T-cell (primary cell): Measurements from ENCODE around the gene JARID2. TPM values are rescaled to one million over a fixed set of nuclear protein-coding genes. Genes with fewer than 3 reads are reported as not detected.
"Not testable (repeated sequence)": the region's sequence is repeated elsewhere in the genome, so short reads cannot be mapped to it uniquely, and the experiment has no call there.

Experiments
- ATAC-seq, 4 experiments: fragments of 200-7000 bp in 3 of 4; fragments of 150-1000 bp in 1 of 4; cut with Tn5 transposase; replicated peaks in 1 of 4; 1 replicate in 3 of 4; 2 replicates in 1 of 4; pipeline ENCODE4 v1.10.0; 2021; ENCODE audit warnings: moderate library complexity in 3 of 4, mild to moderate bottlenecking in 2 of 4, moderate number of reproducible peaks in 1 of 4
- CTCF ChIA-PET, 2 donors: fragments of 300-600 bp; sonication (Branson Sonifier 250); formaldehyde crosslinking; loops; one replicate each; lab custom pipeline; 2022; ENCODE audit warnings: antibody characterized with exemption in 2 of 2; lab: Charles Lee
- POLR2A ChIA-PET, 2 donors: fragments of 300-600 bp; sonication (Branson Sonifier 250); formaldehyde crosslinking; loops; one replicate each; lab custom pipeline; 2022; ENCODE audit warnings: antibody characterized with exemption in 2 of 2; lab: Charles Lee
- DNase-seq, 35 experiments: peaks; one replicate each; pipeline versions ENCODE4 v3.0.0 to v3.0.0-alpha.2; 2013 to 2023
- H3K27ac ChIP-seq: one replicate; pipeline ENCODE4 v1.5.1; 2013; ENCODE audit warnings: low read length
- H3K27me3 ChIP-seq, 2 experiments: replicated peaks in 1 of 2; 1 replicate in 1 of 2; 2 replicates in 1 of 2; pipeline versions ENCODE4 v1.6.1 to v1.7.0; 2013; ENCODE audit warnings: low read length in 1 of 2, mixed read lengths in 1 of 2; ENCODE audit not compliant: control insufficient read depth in 2 of 2, insufficient read depth in 2 of 2; ENCODE audit errors: extremely low read depth in 1 of 2
- H3K36me3 ChIP-seq, 2 donors: 1 replicate in 1 of 2; 2 replicates in 1 of 2; pipeline versions ENCODE4 v1.6.1 to v1.7.0; 2013; ENCODE audit warnings: low read length in 1 of 2; ENCODE audit not compliant: control insufficient read depth in 2 of 2, insufficient read depth in 1 of 2; ENCODE audit errors: extremely low read depth in 1 of 2
- H3K4me1 ChIP-seq, 2 experiments: 1 replicate in 1 of 2; 2 replicates in 1 of 2; pipeline versions ENCODE4 v1.6.1 to v1.7.0; 2013; ENCODE audit warnings: low read length in 2 of 2, mixed read lengths in 1 of 2; ENCODE audit not compliant: insufficient read depth in 2 of 2, control insufficient read depth in 1 of 2; ENCODE audit errors: extremely low read depth in 1 of 2
- H3K4me3 ChIP-seq, 2 donors: 1 replicate in 1 of 2; 2 replicates in 1 of 2; pipeline versions ENCODE4 v1.5.1 to v1.7.0; 2013; ENCODE audit warnings: mild to moderate bottlenecking in 2 of 2, low read length in 1 of 2, moderate library complexity in 1 of 2; ENCODE audit not compliant: control insufficient read depth in 1 of 2; ENCODE audit errors: extremely low read depth in 1 of 2
- H3K9me3 ChIP-seq: 2 replicates; pipeline ENCODE4 v1.7.0; 2013
- H3K27ac Mint-ChIP-seq, 2 donors: one replicate each; pipeline ENCODE4 v1.8.0; 2020 to 2021; ENCODE audit warnings: mild to moderate bottlenecking in 2 of 2, mixed read lengths in 2 of 2
- H3K27me3 Mint-ChIP-seq, 2 donors: one replicate each; pipeline ENCODE4 v1.8.0; 2021 to 2022; ENCODE audit warnings: mixed read lengths in 2 of 2
- H3K36me3 Mint-ChIP-seq: one replicate; pipeline ENCODE4 v1.8.0; 2021; ENCODE audit warnings: mixed read lengths
- H3K4me1 Mint-ChIP-seq, 3 donors: one replicate each; pipeline ENCODE4 v1.8.0; 2020 to 2022; ENCODE audit warnings: mixed read lengths in 3 of 3, mild to moderate bottlenecking in 1 of 3
- H3K4me3 Mint-ChIP-seq, 3 donors: one replicate each; pipeline ENCODE4 v1.8.0; 2020 to 2022; ENCODE audit warnings: mild to moderate bottlenecking in 3 of 3, mixed read lengths in 3 of 3, moderate library complexity in 3 of 3
- H3K9me3 Mint-ChIP-seq, 3 donors: one replicate each; pipeline ENCODE4 v1.8.0; 2020 to 2022; ENCODE audit warnings: mixed read lengths in 3 of 3
- WGBS: methylation state at CpG from one replicate; pipeline ENCODE4 v1.1.5; 2013; ENCODE audit warnings: missing lambda C conversion rate; ENCODE audit not compliant: insufficient coverage; 5-methylcytosine and 5-hydroxymethylcytosine counted together
- total RNA-seq, 35 experiments: library from RNA in 6 of 35; stranded (reverse) in 6 of 35; fragments of 120-200 nt in 1 of 35; gene quantifications; one replicate each; pipeline versions ENCODE4 v1.2.1 to v1.2.4 and lab custom pipeline; 2013 to 2026

The JARID2 gene
- total RNA-seq, 5 donors from 2014 or later (not counting 1 experiment from before 2014, with no cell fraction given) = 19.8 to 27.9 (median 21.6) TPM

DNA sequence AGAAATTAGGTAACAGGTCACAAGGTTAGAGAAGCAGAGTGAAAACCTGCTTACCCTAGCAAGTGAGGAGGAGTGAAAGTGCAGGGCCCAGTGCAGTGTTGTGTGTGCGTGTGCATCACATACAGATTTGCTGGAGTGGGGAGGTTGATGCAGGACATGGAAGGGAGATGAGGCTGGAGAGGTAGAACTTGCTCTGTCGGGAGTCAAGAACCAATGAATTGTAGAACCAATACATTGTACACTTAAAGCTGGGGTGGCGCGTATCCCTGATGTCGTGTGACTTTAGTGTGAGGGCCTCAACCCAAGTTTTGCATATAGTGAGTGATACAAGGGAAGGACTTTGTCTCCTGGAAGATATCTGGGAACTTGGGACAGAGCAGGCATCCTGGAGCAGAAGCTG lies 48.6 kb downstream of the JARID2 start:
- H3K4me3 Mint-ChIP-seq = peak overlapping the region in 1 of 3 donors; percentile 25
- DNase-seq (no peak), ATAC-seq (no peak)
- Histone ChIP-seq H3K36me3 (no peaks in the 10 kb centered on the region), H3K27me3 (no peaks in the 10 kb centered on the region), H3K4me1 (peaks cover 21 to 32% of the 10 kb centered on the region in 2 experiments), H3K27ac (no peak overlapping the region), H3K4me3 (no peak overlapping the region), H3K9me3 (no peaks in the 10 kb centered on the region)
- no peaks in the 10 kb centered on the region for H3K9me3 Mint-ChIP-seq
- peaks cover 78 to 81% (median 80%) of the 10 kb centered on the region in 3 donors for H3K4me1 Mint-ChIP-seq
- H3K27me3 Mint-ChIP-seq = no peaks in the 10 kb centered on the region
- peaks cover 10% of the 10 kb centered on the region for H3K36me3 Mint-ChIP-seq
- ChIA-PET CTCF (no interaction called here), POLR2A (no interaction called here)
- H3K27ac Mint-ChIP-seq = peak overlapping the region in 1 of 2 donors; percentile 11
- WGBS = 95% methylated on average over 5 of the region's 5 CpGs

DNA sequence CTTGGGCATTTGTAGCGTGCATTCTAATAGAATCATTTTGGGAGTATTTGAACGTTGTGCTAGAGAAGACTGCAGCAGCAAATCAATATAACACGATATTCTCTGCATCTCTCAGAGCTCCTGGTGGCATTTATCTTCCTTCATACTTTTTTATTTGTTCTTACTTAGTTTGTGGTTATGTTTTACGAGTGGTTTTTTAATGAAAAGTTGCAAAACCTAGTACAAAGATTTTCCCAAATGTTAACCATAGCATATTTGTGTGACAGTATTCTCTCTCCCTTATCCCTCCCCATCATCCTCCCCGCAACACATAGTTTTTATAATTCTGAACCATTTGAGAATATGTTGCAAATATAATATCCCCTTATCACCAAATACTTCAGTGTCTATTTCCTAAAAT lies 50.4 kb downstream of the JARID2 start:
- H3K4me3 Mint-ChIP-seq = peak overlapping the region in 1 of 3 donors; percentile 52
- Histone ChIP-seq H3K27me3 (no peaks in the 10 kb centered on the region), H3K9me3 (no peaks in the 10 kb centered on the region), H3K4me3 (no peak overlapping the region), H3K4me1 (peaks cover 34 to 42% of the 10 kb centered on the region in 2 experiments), H3K36me3 (no peaks in the 10 kb centered on the region), H3K27ac (peak overlapping the region; percentile 25)
- ChIA-PET CTCF (interaction anchor here (0.5 to 0.6 kb wide), 2 partner anchors 42 to 49 kb away, joined by 3 to 6 read pairs; no protein-coding TSS in a partner anchor), POLR2A (interaction anchor here in 1 of 2 donors (0.6 kb wide), 1 partner anchor 1048 kb away, joined by 11 read pairs; no protein-coding TSS in a partner anchor)
- ATAC-seq (no peak), DNase-seq (no peak)
- no peaks in the 10 kb centered on the region for H3K9me3 Mint-ChIP-seq
- H3K36me3 Mint-ChIP-seq = peaks cover 5% of the 10 kb centered on the region
- peaks cover 84 to 85% (median 84%) of the 10 kb centered on the region in 3 donors for H3K4me1 Mint-ChIP-seq
- WGBS = no CpG with 5 or more reads among the region's 5 CpGs
- peak overlapping the region; percentile 57 to 87 for H3K27ac Mint-ChIP-seq
- H3K27me3 Mint-ChIP-seq = no peaks in the 10 kb centered on the region

DNA sequence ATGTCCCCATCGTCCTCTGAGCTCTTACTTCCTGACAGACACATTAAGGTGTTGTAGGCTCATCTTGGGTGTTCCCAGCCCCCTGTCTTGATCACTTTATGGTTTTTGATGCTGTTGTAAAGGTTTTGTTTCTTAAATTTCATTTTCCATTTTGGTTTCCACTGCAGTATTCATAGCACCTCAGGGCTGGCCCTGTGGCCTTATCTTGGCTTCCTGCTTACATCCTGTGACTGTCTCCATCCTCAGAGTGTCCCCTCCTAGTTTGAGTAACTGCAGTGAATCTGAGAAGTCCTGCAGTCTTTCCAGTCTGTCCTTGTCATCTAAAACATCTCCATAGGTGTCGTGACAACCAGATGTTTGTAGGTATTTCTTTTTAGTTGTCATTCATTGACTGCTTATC lies 50.9 kb downstream of the JARID2 start:
- Mint-ChIP-seq H3K4me3 (peak overlapping the region in 1 of 3 donors; percentile 52), H3K9me3 (no peaks in the 10 kb centered on the region), H3K4me1 (peaks cover 84 to 85% (median 84%) of the 10 kb centered on the region in 3 donors), H3K27ac (peak overlapping the region; percentile 57 to 87), H3K27me3 (no peaks in the 10 kb centered on the region), H3K36me3 (peaks cover 10% of the 10 kb centered on the region)
- CTCF ChIA-PET = interaction anchor here (0.5 to 0.6 kb wide), 2 partner anchors 43 to 50 kb away, joined by 3 to 6 read pairs; no protein-coding TSS in a partner anchor
- POLR2A ChIA-PET = interaction anchor here in 1 of 2 donors (0.6 kb wide), 1 partner anchor 1049 kb away, joined by 11 read pairs; no protein-coding TSS in a partner anchor
- Histone ChIP-seq H3K27ac (peak overlapping the region; percentile 25), H3K4me3 (no peak overlapping the region), H3K4me1 (peaks cover 34 to 42% of the 10 kb centered on the region in 2 experiments), H3K27me3 (no peaks in the 10 kb centered on the region), H3K36me3 (no peaks in the 10 kb centered on the region), H3K9me3 (no peaks in the 10 kb centered on the region)
- ATAC-seq = peak; percentile 24 to 67 (median 58)
- DNase-seq = peak in 7 of 35 experiments; percentile 4 to 45 (median 17)
- no CpG with 5 or more reads among the region's 2 CpGs for WGBS

DNA sequence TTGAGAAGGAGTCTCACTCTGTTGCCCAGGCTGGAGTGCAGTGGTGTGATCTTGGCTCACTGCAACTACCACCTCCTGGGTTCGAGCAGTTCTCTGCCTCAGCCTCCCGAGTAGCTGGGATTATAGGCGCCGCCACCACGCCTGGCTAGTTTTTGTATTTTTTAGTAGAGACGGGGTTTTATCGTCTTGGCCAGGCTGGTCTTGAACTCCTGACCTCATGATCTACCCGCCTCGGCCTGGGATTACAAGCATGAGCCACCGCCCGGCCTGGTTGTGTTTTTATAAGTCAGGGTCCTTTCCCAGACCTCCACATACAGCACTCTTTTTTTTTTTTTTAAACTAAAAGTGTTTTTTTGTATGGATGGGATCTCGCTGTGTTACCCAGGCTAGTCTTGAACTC lies 51.3 kb downstream of the JARID2 start:
- POLR2A ChIA-PET, H3K9me3 Mint-ChIP-seq, H3K27me3 Mint-ChIP-seq, ATAC-seq, H3K27me3 ChIP-seq, CTCF ChIA-PET, DNase-seq, H3K36me3 ChIP-seq, H3K27ac ChIP-seq, H3K9me3 ChIP-seq, H3K27ac Mint-ChIP-seq, H3K4me3 ChIP-seq: not testable (repeated sequence)
- peaks cover 12% of the 10 kb centered on the region for H3K36me3 Mint-ChIP-seq
- no CpG with 5 or more reads among the region's 12 CpGs for WGBS
- peaks cover 34 to 42% of the 10 kb centered on the region in 2 experiments for H3K4me1 ChIP-seq
- H3K4me1 Mint-ChIP-seq = peaks cover 84 to 86% (median 85%) of the 10 kb centered on the region in 3 donors
- H3K4me3 Mint-ChIP-seq = peak overlapping the region in 1 of 3 donors; percentile 52

- Histone ChIP-seq H3K4me3 (no peak overlapping the region), H3K9me3 (no peaks in the 10 kb centered on the region), H3K27ac (no peak overlapping the region), H3K27me3 (no peaks in the 10 kb centered on the region), H3K36me3 (no peaks in the 10 kb centered on the region), H3K4me1 (peaks cover 33 to 41% of the 10 kb centered on the region in 2 experiments)
- H3K27ac Mint-ChIP-seq = no peak overlapping the region
- peaks cover 79 to 82% (median 80%) of the 10 kb centered on the region in 3 donors for H3K4me1 Mint-ChIP-seq
- DNase-seq (no peak), ATAC-seq (no peak)
- WGBS = 100% methylated on average over 5 of the region's 9 CpGs
- H3K4me3 Mint-ChIP-seq = peak overlapping the region in 1 of 3 donors; percentile 14
- ChIA-PET POLR2A (interaction anchor here in 1 of 2 donors (0.7 kb wide), 1 partner anchor 17 kb away, joined by 8 read pairs; no protein-coding TSS in a partner anchor), CTCF (interaction anchor here (0.6 to 0.7 kb wide), 2 partner anchors 82 to 711 kb away, joined by 3 read pairs; no protein-coding TSS in a partner anchor)
- no peaks in the 10 kb centered on the region for H3K27me3 Mint-ChIP-seq
- H3K9me3 Mint-ChIP-seq = no peaks in the 10 kb centered on the region
- H3K36me3 Mint-ChIP-seq = peaks cover 9% of the 10 kb centered on the region
Observed at GRCh38 chr6:15297895-15298590, 52.2 kb downstream of the JARID2 start.

DNA sequence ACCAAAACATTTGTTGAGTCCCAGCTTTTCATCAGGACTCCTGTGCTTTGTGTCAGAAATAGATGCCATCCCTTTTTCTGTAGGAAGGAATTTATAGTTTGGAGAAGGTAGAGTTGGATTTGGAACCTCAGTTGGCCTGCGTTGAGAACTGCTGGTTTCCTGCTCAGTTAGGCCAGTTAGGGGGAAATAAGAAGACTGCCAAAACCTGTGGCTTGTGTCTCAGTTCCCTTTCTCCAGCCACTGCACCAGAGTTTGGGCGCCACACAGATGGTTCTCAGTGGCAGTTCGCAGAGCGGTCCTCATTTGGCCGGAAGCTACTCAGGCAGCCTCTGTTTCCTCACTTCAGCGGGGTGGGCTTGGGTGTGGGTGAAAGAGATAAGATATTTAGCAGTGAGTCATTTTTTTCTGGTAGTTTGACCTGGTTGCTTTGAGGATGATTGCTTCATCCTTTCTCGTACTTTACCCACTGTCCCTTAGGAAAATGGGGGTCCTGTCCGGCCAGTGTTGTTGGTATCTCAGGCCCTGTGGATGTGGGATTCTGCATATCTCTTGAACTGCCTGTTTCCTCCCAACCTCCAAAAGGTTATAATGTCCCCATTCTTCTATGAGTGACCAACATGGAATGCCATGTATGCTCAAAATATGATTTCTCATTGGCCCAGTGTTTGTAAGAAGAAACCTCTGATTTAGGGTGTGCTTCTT lies 53.7 kb downstream of the JARID2 start:
- ChIA-PET CTCF (no interaction called here), POLR2A (no interaction called here)
- no peaks in the 10 kb centered on the region for H3K27me3 ChIP-seq
- H3K36me3 ChIP-seq = no peaks in the 10 kb centered on the region
- DNase-seq (peak in 31 of 35 experiments; percentile 10 to 66 (median 40)), ATAC-seq (peak; percentile 67 to 76 (median 72))
- peaks cover 41 to 46% of the 10 kb centered on the region in 2 experiments for H3K4me1 ChIP-seq
- peak overlapping the region; percentile 7 for H3K27ac ChIP-seq
- H3K27me3 Mint-ChIP-seq = no peaks in the 10 kb centered on the region
- H3K4me3 ChIP-seq = no peak overlapping the region
- H3K4me1 Mint-ChIP-seq = peaks cover 76 to 81% (median 79%) of the 10 kb centered on the region in 3 donors
- peak overlapping the region in 2 of 3 donors; percentile 41 to 60 for H3K4me3 Mint-ChIP-seq
- no peaks in the 10 kb centered on the region for H3K9me3 Mint-ChIP-seq
- 27% methylated on average over 2 of the region's 8 CpGs for WGBS
- peaks cover 9% of the 10 kb centered on the region for H3K36me3 Mint-ChIP-seq
- H3K27ac Mint-ChIP-seq = peak overlapping the region; percentile 5 to 63
- H3K9me3 ChIP-seq = no peaks in the 10 kb centered on the region
